Epidermal melanocyte (primary cell): ENCODE measurements around the gene PPM1G.
"Not testable (repeated sequence)": the region's sequence is repeated elsewhere in the genome, so short reads cannot be mapped to it uniquely, and the experiment has no call there.

Experiments used
- DNase-seq: peaks from one replicate; pipeline ENCODE4 v3.0.0; 2011; ENCODE audit warnings: low spot score; ENCODE audit not compliant: insufficient read length

The PPM1G gene, protein sequence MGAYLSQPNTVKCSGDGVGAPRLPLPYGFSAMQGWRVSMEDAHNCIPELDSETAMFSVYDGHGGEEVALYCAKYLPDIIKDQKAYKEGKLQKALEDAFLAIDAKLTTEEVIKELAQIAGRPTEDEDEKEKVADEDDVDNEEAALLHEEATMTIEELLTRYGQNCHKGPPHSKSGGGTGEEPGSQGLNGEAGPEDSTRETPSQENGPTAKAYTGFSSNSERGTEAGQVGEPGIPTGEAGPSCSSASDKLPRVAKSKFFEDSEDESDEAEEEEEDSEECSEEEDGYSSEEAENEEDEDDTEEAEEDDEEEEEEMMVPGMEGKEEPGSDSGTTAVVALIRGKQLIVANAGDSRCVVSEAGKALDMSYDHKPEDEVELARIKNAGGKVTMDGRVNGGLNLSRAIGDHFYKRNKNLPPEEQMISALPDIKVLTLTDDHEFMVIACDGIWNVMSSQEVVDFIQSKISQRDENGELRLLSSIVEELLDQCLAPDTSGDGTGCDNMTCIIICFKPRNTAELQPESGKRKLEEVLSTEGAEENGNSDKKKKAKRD

DNA sequence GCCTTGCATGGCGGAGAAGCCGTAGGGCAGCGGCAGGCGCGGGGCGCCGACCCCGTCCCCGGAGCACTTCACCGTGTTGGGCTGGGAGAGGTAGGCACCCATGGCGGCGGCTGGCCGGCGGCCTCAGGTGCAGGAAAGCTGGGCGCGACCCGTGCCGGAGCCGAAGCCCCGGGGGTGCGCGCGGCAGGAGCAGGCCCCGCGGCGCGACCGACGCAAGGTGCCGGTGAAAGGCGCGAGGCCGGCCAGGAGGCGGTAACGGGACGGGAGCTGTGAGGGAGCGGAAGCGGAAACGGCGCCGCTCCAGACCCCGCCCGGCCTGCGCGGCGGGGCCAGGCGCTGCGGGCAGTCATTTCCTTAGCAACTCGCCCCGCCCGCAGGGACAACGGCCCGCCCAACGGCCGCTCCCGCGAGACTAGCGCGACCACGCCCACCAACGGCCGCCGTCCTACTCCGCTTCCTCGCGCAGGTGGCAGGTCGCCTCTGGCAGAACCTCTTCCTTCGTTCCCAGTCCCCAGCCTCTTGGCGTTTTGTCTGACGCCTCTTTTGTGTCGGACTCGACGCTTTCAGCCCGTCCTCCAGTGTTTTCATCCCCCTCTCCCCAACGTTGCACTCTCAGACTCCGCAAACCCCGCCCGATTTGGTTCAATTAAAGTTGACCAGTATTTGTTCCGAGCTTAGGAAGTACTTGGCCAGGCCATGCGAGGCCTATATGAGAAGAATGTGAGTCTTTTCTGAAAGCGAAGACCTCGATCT, at the start of gene PPM1G:
PPM1G (minus strand) TSS at position 271 of the 753 bp plus-strand sequence; CDS start at position 102, 169 bp downstream.
- DNase-seq: peak; percentile 81

DNA sequence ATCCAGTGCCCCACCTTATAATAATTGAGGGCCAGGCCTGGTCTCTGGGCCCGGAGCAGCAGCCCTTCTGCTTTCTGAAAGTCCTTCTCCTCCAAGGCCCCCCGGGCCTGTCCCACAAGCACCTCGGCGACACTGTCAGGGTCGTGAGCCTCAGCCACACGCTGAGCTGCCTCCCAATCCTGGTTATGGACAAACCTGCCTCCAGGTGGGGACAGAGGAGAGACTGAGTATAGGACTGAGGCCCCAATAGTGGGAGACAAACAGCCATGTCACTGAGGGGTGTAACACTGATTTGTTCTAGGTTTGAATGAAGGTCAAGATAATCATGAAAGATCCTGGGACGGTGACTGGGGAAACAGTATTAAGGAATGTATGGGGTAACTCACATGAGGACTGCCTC, 44.6 kb upstream of the PPM1G start:
- no peak for DNase-seq

DNA sequence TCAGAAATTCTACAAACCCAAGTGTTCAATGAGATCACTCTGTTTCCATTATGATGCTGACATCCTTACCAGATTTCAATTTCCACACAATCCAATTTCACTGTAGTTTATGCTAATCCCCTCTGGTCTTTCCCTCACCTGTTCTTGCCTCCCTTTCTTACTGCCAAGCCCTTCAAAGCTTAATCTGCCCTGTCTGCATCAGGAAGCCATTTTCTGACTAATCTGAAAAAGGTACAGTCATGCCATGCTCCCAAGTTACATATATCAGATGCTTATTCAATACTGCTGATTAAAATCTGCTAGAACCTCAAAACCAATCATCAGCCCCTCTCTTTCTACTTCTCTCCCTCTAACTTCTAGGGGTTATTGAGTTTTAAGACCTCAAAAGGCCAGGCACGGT, 41.7 kb upstream of the PPM1G start:
- no peak for DNase-seq

DNA sequence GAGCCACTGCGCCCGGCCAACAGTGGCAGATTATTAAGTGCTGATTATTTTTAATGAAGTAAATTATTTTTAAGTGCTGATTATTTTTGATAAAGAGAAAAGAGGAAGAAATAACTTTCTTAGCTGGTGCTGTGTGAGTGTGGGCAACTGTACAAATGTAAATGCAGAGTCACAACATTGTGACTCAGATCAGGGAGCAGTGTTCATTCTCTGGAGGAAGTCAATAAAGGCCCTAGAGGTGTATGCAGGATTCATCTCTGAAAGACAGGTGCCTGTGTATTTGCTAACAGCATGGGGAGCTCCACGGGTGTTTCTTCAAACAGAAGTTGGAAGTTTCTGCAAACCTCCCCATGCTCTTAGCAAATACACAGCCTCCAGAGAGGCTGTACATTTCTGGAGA, 39.0 kb upstream of the PPM1G start:
- DNase-seq: no peak

DNA sequence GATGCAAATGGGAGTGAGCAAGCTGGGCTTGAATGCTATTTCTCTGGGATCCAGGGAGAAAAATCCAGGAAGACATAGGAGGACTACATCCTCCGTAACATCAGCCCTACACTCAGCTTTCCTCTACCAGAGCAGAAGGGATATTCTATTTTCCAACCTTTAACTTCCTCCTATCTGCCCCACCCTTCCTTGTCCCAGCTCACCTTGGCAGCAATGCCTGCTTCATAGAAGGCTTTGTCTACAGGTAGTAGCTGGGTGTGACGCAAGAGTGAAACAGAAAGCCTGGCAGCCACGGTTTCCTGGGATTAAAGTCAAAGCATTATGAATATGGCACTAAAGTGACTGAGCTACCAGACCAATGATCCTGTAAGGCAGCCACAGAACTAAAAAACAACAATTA, 36.7 kb upstream of the PPM1G start:
- DNase-seq: no peak

DNA sequence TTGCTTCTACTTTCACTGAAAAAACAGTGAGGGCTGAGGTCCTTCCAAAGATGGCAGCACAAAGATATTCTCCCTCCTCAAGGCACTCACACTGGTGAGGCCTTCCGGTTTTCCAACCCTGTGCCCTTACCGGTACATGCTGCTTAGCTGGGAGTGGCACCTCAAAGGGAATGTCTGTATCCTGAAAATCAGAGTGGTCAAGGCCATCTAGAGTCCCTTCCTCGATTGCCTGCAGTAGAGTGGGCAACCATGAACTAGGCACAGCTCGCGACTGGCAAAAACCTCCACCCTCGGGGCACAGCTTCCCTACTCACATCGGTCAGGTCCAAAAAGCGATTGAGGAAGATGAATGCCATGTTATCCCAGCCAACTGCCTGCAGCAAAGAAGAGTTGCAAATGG, 36.2 kb upstream of the PPM1G start:
- DNase-seq: no peak

DNA sequence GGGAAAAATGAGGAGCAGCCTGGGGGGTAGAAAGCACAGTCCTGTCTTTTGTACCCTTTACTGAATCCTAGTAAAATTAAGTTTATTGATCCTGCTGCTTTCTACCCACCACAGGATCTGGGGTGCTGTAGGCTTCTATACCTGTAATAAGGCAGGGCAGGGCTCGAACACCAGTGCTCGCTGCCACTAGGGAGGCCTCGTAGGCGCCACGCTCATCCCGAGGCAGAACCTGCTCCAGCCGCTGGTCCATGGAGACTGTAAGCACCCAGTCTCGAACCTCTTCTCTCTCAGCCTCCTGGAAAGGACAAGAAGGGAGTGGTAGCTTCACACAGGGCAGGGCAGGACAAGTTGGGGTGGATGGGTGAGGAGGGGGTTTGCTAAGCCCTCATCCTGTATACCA, 35.8 kb upstream of the PPM1G start:
- no peak for DNase-seq

DNA sequence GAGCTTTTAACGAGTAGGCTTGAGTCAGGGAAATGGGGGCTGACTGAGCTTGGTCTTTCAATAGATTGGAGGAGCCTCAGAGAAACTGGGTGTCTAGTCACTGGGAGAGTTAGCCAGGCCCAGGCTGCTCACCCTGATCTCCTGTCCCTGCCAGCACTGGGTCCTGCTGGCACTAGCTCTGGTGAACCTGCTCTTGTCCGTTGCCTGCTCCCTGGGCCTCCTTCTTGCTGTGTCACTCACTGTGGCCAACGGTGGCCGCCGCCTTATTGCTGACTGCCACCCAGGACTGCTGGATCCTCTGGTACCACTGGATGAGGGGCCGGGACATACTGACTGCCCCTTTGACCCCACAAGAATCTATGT, 33.5 kb upstream of the PPM1G start:
- DNase-seq: no peak

DNA sequence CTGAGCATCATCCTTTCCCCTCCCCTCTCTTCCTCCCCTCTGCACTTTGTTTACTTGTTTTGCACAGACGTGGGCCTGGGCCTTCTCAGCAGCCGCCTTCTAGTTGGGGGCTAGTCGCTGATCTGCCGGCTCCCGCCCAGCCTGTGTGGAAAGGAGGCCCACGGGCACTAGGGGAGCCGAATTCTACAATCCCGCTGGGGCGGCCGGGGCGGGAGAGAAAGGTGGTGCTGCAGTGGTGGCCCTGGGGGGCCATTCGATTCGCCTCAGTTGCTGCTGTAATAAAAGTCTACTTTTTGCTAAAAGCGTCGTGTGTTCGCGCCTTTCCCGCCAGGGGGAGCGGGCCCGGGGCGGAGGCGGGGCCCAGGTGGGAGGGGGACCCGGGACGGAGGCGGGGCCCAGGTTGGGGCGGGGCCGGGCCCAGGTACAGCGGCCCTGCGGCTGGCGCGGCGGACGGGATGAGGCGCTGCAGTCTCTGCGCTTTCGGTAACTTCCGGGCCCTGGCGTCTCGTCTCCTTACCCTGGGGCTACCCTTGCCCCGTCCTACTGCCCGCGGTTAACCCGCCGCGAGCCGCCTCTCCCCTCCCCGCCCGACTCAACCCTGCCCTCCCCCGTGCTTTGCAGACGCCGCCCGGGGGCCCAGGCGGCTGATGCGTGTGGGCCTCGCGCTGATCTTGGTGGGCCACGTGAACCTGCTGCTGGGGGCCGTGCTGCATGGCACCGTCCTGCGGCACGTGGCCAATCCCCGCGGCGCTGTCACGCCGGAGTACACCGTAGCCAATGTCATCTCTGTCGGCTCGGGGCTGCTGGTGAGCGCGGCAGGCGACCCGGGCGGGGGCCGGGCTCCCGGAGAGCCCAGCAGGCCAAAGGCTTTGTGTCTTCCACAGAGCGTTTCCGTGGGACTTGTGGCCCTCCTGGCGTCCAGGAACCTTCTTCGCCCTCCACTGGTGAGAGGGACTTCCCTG, 32.8 kb upstream of the PPM1G start, which contains the start of gene KRTCAP3:
KRTCAP3 (plus strand) TSS at position 424 of the 962 bp plus-strand sequence; CDS start at position 456, 32 bp downstream.
- no peak for DNase-seq

DNA sequence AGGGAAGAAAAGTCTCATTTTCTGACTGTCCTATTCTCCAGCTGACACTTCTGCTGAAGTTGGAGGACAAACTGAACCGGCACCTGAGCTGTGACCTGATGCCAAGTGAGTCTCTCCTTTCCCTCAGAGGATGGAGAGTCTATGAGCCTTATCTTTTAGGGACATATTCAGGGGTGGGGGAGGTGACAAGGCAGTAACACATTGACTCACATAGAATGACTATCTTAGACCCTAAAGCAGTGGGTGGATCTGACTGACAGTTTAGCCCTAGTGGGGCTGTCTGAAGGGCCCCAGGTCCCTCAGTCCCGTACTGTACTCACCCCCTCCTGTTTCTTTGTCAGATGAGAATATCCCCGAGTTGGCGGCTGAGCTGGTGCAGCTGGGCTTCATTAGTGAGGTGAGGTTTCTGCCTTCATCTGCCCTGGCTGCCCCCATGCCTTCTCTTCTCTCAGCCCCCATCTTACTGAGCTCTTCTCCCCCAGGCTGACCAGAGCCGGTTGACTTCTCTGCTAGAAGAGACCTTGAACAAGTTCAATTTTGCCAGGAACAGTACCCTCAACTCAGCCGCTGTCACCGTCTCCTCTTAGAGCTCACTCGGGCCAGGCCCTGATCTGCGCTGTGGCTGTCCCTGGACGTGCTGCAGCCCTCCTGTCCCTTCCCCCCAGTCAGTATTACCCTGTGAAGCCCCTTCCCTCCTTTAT, 32.0 kb upstream of the PPM1G start:
- no peak for DNase-seq

DNA sequence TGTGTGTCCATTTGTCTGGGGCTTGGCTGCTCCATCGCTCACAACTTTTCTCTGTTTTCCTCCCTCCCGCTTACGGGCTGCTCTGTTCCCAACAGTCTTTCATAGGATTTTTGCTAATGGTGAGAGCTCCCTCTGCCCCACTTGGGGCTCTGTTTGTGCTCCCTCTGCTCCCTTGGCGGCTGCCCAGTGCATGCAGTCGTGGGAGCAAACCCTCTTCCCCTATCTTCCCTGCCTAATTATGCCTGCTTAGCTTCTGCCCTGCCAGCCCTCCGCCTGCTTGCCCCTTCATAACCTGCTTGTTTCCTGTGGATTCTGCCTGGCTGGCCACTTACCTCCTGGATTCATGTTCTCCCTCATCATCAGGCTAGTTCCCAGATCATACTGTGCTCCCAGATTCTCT, 26.2 kb upstream of the PPM1G start:
- no peak for DNase-seq

DNA sequence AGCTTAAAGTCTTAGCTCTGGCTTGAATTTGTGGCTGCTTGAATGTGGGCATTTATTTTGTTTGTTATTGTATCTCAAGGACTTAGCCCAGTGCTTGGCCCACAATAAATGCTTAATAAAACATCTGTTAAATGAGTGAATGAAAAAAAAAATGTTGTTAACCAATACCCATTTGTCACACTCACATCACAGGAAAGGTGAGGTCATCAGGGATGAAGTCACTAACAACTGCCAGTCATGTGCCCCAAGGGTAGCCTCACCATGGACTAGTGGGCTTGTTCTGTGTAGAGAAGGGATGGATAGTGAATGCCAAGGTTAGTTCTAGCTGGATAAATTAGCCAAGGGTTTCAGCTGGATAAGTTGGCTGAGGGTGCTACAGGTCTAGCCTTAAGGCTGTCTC, 22.0 kb upstream of the PPM1G start:
- DNase-seq: no peak

DNA sequence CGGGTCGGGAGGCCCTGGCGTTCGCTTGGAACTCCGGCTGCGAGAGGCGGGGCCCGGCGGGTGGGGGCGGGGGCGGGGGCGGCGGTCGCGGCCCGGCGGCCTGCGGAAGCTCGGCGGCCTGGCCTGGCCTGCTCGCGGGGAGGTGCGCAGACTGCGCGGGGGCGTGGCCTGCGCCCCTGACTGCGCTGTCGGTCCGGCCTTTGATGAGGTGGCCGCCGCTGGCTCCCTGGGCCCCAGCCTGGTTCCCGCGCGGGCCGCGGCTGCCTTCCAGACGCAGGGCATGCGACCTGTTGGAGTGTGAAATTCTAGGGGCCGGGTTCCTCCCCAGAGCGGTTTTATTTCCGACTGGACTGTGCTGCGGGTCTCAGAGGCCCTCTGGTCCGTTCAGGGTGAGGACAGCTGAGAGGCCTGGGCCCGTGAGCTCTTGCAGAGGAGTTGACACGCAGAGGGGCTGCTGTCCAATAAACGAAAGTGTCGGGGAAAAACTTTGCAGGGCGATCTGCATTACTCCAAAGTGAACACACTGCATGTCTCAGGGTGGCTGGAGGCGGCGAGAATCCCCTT, 19.7 kb upstream of the PPM1G start:
- DNase-seq: peak; percentile 66

DNA sequence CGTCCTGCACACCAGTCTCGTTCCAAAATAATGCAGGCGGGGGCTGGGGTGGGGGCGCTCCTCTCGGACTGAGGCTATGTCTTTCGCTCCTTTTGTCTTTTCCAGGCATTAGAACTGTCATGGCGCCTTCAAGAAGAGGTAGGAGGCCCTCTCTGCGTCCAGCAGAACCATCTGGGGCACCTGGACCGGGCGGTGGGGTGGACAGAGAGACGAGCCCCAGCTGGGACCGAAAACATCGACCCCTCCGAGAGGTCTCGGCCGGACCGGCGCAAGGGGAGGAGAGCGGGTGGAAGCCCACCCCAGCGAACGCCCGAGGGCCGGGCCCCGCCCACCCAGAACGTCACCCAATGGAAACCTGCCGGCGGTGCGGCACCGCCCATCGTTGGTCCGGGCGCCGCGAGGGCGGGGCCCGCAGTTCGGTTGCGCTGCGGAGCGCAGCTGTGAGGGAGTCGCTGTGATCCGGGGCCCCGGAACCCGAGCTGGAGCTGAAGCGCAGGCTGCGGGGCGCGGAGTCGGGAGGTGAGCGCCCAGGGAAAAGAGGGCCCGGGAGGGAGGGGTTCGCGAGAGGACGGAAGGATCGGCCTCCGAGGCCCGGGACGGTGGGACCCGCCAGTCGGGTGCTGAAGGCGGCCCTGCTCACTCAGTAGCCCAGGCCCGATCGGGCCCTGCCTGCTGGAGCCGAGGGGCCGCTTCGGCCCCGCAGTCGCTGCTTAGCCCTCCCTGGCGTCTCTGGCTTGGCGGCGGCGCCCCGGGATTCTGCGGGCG, 19.0 kb upstream of the PPM1G start, which contains the start of gene NRBP1:
NRBP1 (plus strand) TSS at position 419 of the 765 bp plus-strand sequence. CDS start 4,643 bp downstream, outside the sequence.
- peak; percentile 81 for DNase-seq

DNA sequence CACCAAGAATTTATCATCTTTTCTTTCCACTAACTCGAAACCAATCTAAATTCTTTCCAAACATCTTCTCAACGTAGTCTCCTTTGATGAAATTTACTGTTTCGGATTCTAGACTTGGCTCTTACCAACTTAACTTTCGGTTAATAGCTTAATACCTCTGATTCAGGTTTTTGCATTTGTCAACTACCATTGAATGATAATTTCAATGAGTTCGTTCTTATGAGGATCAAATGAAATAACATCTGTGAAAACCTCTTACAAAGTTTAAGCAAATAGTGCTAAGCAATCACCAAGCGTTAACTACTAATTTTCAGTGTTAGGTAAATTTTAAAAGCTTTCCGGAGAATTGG, 18.4 kb upstream of the PPM1G start:
- DNase-seq: no peak

DNA sequence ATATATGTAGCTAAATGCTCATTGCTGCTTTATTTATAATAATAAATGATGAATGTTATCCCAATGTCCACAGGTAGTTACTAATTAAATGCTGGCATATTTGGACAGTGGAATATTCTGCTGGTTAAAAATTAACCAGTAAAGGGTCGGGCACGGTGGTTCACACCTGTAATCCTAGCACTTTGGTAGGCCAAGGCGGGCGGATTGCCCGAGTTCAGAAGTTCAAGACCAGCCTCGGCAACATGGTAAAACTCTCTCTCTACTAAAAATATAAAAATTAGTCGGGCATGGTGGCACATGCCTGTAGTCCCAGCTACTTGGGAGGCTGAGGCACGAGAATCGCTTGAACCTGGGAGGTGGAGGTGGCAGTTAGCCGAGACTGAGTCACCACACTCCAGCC, 15.6 kb upstream of the PPM1G start:
- DNase-seq: not testable (repeated sequence)

DNA sequence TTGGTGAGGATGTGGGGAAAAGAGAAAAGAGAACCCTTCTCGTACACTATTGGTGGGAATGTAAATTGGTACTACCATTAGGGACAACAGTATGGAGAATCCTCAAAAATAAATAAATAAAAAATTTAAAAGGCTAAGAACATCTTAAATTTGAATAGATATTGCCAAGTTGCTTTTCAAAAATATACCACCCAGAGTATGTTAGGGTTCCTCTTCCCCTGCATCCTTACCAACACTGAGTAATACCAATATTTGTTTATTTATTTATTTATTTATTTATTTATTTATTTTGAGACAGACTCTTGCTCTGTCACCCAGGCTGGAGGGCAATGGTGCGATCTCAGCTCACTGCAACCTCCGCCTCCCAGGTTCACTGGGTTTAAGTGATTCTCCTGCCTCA, 13.6 kb upstream of the PPM1G start:
- no peak for DNase-seq

DNA sequence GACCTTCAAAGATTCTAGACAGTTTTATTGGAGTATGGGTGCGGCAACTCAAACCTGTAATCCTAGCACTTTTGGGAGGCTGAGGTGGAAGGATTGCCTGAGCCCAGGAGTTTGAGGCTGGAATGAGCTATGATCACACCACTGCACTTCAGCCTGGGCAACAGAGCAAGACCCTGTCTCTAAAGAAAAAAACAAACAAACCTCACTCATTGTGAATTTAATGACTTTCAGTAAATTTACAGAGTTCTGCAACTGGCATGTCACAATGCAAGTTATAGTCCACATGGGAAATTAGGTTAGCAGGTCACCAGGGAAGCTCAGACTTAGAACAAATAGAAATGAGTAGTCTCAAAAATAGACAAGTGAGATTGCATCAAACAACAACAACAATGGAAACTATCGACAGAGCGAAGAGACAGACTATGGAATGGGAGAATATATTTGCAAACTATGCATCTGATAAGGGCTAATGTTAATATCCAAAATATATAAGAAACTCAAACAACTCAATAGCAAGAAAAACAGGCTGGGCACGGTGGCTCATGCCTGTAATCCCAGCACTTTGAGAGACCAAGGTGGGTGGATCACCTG, 12.4 kb upstream of the PPM1G start:
- DNase-seq: no peak

DNA sequence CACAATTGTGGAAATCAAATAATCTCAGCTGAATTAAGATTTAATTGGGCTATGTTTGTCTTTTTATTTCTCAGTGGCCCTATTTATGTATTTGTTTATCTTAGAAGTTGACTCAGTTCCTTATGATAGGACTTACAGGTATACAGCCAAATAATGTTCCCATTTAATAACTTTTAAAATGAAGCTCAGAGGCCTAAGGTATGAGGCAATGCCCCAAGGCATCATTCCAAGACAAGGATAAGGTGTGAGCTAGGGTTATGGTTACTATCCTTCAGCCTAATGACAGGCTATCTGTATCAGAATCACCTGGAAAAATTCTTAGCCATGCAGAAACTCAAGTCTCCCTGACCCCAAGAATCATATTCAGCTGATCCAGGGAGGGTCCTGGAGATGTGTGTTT, 11.6 kb upstream of the PPM1G start:
- DNase-seq: no peak
